Left renal pelvis (tissue), 4 donors: ENCODE data around the gene CCDC15. TPM values are rescaled to one million over a fixed set of nuclear protein-coding genes. Genes with fewer than 3 reads are reported as not detected.

ENCODE experiments used
- polyA plus RNA-seq, 4 donors: library from polyadenylated mRNA; unstranded; fragments of 120-200 nt; gene quantifications; one replicate each; pipeline ENCODE4 v1.2.1, GENCODE V29; 2013; ENCODE audit not compliant: insufficient read length in 4 of 4

Gene CCDC15
- polyA plus RNA-seq, 4 donors = 2.8 to 4.4 (median 3.9) TPM

Other genes with a start within 250 kb of the CCDC15 start
- gene NRGN, start 214.3 kb upstream of the CCDC15 start, polyA plus RNA-seq = 10 to 100 TPM in 3 of 4 donors, 1 to 10 TPM in 1; 5.6 to 29.4 (median 17.9) TPM
- gene VSIG2, start 201.9 kb upstream of the CCDC15 start, polyA plus RNA-seq = 10 to 100 TPM in 2 of 4 donors, 1 to 10 TPM in 1, under 1 TPM in 1; 0.60 to 17.5 (median 9.6) TPM
- 10 to 100 TPM; 39.0 to 71.8 (median 67.0) TPM for gene ESAM, start 191.9 kb upstream of the CCDC15 start, polyA plus RNA-seq
- 10 to 100 TPM; 25.1 to 44.7 (median 29.2) TPM for gene MSANTD2, start 153.8 kb upstream of the CCDC15 start, polyA plus RNA-seq
- 10 to 100 TPM; 18.8 to 30.8 (median 21.3) TPM for gene ROBO3, start 88.8 kb upstream of the CCDC15 start, polyA plus RNA-seq
- 10 to 100 TPM; 13.6 to 19.6 (median 18.1) TPM for gene ROBO4, start 56.3 kb upstream of the CCDC15 start, polyA plus RNA-seq
- 1 to 10 TPM in 1 of 4 donors, under 1 TPM in 2, not detected in 1; 0.92 to 1.5 (median 0.96) TPM for gene HEPN1, start 35.0 kb upstream of the CCDC15 start, polyA plus RNA-seq
- 1 to 10 TPM in 3 of 4 donors, under 1 TPM in 1; 0.11 to 2.4 (median 2.0) TPM for gene HEPACAM, start 18.2 kb upstream of the CCDC15 start, polyA plus RNA-seq
- gene SLC37A2, start 109.1 kb downstream of the CCDC15 start, polyA plus RNA-seq = 1 to 10 TPM; 2.1 to 7.0 (median 2.5) TPM
- gene TMEM218, start 157.4 kb downstream of the CCDC15 start, polyA plus RNA-seq = 10 to 100 TPM; 41.6 to 54.8 (median 49.9) TPM
- gene PKNOX2, start 210.5 kb downstream of the CCDC15 start, polyA plus RNA-seq = 10 to 100 TPM; 12.0 to 24.9 (median 13.1) TPM